GM21528 (cell line): ENCODE measurements around the gene ATG4B.

ENCODE experiments used
- ATAC-seq: cut with Tn5 transposase; IDR thresholded peaks from one replicate; pipeline ENCODE4 v1.9.1; 2021; ENCODE audit warnings: mild to moderate bottlenecking, moderate library complexity; ENCODE audit not compliant: unreplicated experiment, low FRiP score

The ATG4B gene

DNA sequence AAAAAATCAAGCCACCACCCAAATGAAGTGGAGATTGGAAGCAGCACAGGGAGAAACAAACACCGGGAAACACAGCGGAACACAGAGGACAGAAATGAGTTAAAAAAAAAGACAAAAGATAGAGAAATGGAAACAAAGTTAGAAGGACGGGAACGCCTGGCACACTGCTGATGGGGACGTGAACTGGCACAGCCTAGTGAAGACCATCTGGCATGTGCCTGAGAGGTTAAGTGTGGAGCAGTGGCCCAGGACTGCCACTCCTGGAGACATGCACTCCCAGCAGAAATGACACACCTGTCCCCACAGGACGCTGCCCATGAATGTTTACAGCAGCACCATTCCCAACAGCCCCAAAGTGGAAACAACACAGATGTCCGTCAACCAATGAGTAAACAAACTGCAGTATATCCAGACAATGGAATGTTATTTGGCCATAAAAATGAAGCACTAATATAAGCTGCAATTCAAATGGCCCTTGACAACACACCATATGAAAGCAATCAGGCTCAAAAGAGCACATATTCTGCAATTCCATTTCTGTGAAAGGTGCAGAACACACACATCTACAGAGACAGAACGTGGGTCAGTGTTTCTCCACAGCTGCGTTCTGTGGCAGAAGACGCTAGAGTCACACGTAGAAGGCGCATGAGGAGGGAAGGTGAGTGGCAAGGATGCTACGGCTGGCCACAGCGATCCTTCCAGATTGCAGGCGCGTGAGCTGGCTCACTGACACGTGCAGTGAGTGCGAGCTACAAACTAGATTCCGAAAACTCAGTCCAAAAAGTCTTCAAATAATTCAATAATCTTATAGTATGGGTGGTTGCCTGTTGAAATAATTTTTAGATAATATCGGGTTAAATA lies 25.1 kb upstream of the ATG4B start:
- ATAC-seq: no peak

DNA sequence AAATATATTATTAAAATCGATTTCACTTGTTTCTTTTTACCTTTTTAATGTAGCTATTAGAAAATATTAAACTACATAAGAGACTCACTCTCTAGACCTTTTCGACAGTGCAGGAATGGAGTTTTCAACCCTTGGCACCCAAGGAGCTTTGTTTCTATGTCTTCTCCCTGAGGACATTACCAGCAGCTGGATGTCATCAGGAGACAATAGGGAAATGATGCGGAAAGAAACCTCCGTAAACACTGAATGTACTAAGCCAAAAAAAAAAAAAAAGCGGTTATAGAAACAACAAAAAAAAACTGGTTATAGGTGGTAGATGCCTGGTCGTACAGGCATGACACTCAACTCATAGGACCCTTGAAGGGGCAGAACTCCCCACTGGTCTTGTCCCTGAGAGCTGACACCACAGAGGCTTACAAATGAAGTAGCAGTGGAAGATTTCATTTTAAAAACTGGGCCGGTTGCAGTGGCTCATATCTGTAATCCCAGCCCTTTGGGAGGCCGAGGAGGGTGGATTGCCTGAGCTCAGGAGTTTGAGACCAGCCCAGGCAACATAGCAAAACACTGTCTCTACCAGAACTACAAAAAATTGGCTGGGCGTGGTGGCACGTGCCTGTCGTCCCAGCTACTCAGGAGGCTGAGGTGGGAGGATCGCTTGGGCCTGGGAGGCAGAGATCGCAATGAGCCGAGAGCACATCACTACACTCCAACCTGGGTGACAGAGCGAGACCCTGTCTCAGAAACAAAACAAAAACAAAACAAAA lies 24.3 kb upstream of the ATG4B start:
- ATAC-seq: no peak

DNA sequence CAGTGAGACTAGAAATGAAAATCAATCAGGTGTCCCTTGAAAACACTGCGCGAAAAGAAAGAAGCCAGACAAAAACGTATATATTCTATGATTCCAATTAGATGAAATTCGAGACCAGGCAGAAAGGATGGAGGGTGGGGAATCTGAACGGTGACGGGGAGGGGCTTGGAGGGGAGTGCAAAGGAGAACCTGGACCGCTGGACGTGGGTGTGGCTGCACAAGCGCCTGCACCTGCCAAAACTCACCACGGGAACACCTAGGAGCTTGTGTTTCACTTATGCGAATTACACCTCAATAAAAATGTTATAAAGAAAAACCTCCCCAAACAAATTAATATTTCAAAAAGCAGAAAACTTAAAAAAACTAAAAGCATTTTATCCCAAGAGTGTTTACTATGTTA lies 22.5 kb upstream of the ATG4B start:
- no peak for ATAC-seq

DNA sequence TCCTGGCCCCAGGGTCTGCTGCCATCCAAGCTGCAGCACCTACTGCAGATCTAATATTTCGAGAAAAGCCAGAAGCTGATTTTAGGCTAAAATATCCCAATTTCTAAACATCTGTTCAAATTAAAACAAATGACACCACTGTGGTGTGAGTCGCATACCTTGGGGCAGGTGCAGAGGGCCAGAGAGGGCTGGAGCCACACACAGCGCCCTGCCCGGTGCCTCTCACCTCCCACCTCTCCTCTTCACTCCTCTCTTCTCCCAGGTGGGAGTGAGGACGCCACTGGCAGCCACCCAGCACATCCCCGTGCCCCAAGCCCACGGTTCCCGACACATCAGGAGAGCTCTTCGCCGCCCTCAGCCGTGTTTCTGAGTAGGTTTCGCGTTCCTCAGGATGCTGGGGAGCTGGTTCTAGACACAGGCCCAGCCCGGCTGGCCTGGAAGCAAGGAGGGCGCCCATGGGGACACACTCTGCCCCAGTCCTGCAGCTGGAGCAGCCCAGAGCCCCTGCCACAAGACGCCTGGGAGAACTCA lies 21.9 kb upstream of the ATG4B start:
- ATAC-seq: no peak

DNA sequence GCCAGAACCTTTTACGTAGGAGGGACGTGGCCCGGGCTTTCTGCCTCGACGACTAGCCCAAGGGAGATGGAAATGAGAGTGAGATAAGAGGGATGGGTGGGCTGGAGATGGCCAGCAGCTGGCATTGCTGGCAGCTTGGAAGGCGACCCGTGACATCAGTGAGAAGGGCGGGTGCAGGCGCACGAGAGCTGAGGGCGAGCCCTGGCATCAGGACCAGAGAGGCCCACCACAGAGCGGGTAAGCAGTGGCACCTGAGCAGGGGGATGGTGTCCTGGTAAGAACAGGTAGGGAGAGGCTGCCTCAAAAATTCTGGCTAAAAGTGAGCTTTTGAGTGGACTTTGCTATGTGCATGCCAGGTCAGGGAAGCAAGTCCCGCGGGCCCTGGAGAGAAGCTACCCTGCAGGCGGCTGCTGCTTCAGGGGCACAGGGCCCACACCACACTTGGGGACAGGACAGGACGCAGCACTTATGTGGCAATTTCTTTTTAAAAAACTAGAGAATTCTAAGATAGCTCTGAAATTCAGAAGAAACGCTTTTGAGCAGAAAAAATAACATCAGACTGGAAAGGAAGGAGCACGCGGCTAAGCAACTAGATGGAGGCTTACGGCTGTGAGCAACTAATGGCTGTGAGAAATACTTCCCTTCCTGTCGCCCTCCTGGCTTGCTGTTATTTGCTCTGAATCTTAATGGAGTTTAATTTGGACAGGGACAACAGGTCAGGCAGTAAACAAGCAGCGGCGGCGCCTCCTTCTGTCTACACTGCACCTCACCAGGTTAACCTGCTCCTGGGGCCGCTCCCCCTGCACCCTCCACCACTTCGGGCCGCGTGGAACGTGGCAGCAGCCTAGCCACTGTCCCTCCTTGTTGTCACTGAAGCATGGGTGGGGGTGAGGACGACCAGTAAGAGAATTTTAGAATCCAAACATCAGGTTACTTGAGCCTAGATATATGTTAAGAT lies 21.0 kb upstream of the ATG4B start:
- no peak for ATAC-seq

DNA sequence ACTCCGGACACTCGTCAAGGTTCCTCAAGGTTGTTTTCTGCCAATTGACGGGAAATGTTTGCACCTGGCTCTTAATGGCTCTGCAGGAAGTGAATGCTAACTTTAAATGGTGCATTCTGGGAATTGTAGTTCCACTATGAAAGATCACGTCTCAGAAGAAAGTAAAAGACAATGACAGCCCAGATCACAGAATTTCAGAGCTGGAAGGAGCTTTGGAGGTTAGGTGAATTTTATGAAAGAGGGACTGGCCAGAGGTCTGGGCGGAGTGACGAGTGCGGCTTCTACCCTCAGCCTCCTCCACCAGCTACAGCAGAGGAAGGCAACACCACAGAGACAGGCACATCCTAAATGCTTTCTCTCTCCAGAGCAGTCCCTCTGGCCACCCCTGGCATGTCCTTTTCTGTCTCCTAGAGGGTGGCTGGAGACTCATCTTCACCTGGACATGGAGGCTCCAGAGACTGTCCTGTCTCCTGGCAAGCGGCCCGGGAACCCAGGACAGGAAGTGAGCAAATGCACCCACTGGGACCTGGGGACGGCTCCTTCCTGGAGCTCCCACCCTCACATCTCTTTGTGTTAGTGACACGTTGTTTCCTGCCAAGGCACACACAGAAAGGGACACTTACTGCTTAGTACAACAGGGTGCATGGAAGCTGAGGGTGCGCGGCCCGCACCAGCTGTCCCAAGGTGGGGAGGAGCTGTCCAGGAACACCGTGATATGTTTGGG lies 19.9 kb upstream of the ATG4B start:
- ATAC-seq: no peak

DNA sequence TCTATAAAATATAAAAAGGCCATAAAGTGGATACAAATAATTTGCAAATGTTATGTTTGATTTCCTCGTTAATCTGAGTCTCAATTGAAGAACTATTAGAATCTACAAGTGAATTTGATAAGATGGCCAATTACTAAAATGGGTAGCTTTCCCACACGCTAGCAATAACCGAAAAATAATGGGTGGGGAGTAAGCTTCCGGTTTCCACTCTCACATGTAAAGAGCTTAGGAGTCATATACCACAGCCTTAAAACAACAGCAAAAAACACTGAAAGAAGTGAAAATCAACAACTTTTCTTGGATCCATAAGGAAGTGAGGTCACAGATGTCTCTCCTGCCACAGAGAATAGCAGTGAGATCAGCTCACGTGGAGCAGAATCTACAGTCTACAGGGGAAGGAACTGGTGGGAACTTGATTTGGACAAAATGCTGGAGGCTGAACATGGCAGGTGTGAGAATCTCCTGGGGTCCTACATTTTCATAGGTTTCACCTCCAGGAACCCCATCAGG lies 19.1 kb upstream of the ATG4B start:
- ATAC-seq: no peak

DNA sequence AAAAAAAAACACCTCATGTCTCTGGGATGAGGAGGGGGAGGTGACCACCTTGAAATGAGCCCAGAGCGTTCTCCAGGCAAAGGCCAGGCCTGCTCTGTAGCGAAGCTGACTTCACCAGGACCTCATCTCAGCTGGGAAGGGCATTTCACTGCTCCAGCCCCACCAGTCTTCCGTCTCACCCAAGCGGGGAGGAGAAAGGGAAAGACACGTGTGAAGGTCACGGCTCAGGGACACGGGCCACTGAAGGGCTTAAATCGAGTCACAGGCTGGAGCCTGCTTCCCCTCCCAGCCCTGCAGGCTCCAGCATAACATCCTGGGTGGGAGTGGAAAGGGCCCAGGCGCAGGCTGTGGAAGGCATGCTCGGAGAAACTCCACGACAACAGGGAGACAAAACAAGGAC lies 18.7 kb upstream of the ATG4B start:
- ATAC-seq: no peak

DNA sequence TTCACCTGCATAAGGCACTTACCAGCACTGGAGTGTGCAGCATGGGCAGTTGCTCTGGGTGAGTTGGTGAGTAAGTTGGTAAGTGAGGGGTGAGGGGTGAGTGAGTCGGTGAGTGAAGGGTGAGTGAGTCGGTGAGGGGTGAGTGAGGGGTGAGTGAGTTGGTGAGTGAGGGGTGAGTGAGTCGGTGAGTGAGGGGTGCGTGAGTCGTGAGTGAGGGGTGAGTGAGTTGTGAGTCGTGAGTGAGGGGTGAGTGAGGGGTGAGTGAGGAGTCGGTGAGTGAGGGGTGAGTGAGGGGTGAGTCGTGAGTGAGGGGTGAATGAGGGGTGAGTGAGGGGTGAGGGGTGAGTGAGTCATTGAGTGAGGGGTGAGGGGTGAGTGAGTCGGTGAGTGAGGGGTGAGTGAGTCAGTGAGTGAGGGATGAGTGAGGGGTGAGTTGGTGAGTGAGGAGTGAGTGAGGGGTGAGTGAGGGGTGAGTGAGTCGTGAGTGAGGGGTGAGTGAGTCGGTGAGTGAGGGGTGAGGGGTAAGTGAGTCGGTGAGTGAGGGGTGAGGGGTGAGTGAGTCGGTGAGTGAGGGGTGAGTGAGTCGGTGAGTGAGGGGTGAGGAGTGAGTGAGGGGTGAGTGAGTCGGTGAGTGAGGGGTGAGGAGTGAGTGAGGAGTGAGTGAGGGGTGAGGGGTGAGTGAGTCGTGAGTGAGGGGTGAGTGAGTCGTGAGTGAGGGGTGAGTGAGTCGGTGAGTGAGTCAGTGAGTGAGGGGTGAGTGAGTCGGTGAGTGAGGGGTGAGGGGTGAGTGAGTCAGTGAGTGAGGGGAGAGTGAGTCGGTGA lies 17.7 kb upstream of the ATG4B start:
- ATAC-seq: no peak

DNA sequence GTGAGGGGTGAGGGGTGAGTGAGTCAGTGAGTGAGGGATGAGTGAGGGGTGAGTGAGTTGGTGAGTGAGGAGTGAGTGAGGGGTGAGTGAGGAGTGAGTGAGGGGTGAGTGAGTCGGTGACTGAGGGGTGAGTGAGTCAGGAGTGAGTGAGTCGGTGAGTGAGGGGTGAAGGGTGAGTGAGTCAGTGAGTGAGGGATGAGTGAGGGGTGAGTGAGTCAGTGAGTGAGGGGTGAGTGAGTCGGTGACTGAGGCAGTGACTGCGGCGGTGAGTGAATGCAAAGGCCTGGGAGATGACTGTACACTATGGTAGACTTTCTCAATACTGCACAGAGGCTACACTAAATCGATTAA lies 17.1 kb upstream of the ATG4B start:
- no peak for ATAC-seq

DNA sequence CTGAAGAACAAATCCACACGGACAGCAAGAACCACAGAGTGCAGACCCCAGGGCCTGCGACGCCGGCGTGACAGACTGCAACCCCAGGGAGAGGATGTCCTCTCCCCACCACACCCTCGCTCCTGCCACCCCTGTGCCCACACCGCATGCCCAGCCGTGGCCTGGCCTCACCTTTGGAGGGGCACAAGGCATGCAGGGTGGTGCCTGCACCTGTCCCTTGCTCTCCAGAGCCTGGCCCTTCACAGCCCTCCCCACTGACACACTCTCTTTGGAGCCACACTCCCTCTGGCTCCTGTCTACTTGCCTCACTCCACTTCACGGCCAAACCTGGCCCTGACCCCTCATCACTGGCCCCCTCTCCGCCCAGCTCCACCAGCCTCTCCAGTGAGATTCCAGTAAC lies 9.8 kb upstream of the ATG4B start:
- no peak for ATAC-seq

DNA sequence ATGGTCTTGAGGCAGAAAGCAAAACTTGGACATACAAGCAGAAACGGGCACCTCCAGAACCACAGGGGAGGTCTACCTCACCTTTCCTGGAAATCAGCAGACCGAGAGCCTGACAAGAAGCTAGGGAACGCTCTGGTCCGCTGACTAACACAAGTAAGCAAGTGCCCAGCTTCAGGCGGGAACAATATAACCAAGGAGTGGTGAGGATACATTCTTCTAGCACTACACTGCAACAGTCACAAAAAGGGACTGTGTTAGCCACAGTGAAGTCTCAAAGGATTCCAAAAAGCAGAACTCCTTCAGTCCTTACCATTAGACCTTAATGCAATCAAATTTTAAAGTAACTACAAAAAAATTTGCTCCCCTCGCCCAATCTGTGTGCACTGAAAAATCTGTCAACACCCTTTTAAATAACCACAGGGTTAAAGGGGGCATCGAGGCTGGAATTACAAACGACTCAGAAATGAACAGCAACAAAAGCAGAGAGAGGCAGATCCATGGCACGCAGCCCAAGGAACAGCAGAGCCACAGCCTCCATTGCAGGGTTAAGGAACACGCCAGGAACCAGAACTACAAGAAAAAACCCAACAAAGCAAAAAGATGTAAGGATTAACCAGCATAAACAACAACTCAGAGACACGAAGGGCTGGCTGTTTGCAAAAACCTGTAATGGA lies 7.6 kb upstream of the ATG4B start:
- ATAC-seq: no peak

DNA sequence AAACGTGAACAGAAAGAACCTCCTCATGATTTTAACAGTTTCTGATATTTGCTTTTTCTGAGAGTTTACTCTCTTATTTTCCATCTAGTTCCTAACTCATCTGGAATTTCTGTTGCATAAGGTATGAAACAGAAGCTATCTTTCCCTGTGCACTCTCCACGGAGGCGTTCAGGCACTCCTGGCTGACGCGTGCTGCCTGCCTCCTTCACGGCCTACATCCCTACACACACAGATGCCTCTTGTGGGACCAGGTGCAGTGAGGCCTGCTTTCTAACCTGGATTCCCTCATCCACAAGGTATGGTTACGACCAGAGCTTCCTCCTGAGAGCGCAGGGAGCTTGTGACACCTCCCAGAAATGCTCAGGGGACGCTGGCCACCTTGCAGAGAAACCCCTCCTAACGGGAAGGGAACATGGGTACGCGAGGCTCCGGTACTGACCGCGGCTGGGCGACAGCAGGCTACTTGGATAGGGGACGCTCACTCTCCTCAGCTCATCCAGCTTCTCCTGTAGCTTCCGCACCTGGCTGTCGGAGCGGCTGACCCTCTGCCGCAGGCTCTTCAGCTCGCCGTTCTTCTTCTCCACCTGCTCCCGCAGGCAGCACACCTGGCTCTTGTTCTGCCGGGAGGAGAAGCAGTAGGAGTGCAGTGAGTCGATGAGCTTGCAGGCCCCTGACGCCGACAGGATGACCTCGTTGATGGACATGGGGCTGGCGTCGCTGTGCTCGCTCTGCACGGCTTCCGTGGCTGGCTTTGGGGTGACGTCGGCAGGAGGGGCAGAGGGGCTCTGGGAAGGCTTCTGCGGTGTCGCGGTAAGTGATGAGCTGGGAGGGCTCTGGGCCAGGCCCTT lies 4.8 kb upstream of the ATG4B start:
- no peak for ATAC-seq

DNA sequence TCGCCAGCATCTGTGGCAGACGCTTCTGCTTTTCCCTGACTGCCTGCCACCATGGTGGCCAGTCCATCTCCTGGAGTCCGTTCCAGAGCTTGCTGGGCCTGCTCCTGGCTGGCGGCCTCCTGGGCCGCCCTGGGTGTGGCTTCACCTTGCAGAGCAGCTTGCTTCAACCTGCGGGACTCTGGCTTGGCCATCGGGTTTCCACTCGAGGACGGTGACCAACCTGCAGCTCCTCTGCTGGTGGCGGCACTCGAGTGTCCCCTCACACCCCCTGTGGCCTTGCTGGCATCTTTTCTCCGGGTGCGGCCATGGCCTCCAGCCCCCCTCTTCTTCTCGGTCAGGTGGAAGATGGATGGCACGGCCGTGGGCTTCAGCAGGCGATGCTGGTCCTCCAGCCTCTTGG lies 3.9 kb upstream of the ATG4B start:
- ATAC-seq: no peak

DNA sequence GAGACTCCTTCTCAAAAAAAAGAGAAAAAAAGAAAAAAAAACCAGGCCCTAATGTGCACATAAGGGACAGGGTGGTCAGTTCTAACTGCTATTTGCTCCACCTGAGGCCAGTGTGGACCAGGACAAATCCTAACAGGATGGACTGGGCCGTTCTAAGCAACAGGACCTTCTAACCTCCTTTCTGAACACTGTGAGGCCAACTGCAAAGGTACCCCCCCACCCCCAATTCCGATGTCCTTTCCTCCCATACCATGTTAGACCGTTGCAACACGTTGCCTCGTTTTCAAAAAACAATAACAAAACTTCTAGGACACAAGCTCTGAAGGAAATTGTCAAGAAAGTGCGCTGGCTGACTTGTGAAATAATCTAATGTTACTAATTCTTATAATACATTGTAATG lies 1.7 kb upstream of the ATG4B start:
- no peak for ATAC-seq

DNA sequence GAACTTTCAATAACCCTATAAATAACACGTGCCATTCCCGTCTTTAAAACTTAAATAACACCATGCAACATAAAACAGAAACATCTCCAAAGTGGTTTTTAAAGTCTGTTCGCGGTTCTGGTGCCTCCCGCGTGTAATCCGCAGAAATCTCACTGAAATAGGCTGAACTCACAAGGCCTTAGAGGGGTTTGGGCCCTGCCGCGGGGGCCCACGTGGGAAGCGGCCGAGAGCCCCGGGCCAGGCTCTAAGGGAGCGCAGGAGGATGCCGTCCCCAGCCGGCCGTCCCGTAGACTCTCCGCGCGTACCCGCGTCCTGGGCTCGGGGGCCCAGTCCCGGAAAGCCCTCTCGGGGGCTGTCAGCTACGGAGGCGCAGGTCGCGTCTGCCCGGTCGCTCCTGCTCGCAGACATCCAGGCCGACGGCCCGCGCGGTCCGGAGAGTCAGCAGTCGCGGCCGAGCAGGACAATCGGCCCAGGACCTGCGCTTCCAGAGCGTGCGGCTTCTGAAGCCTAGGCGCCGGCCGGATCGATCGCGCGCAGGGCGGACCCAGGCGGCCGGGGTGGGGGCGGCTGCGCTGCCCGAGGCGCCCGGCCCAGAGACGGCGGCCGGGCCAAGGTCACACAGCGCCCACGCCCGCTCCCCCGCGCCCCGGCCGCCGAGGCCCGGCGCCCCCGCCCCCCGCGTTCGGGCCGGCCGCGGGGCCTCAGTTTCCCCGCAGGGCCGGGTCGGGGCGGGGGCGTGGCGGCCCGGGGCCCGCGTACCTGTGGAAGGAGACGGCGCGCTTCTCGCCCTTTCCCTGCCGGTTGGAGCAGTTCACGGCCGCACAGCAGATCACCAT lies 1.1 kb upstream of the ATG4B start:
- ATAC-seq: peak; percentile 28
